ENCODE results near the gene HEATR1. TPM values are rescaled to one million over a fixed set of nuclear protein-coding genes. Genes with fewer than 3 reads are reported as not detected.

Gene HEATR1
- 36.4 and 43.3 TPM in 2 replicates for total RNA-seq

GRCh38 chr1:236603991-236604904 is at the start of gene HEATR1:
HEATR1 (minus strand) TSS chr1:236604516; CDS start chr1:236604095, 421 bp downstream.

GRCh38 chr1:236523704-236524141 is 80.6 kb downstream of the HEATR1 start, which contains the start of gene LGALS8:
LGALS8 (plus strand) TSS chr1:236523982; CDS start chr1:236526071, 2,089 bp downstream.

Other genes starting within 250 kb of the HEATR1 start
- under 0.01 TPM in 1 of 2 replicates, not detected in the other for gene EDARADD, start 210.2 kb downstream of the HEATR1 start, total RNA-seq
- gene LGALS8, start 80.5 kb downstream of the HEATR1 start, total RNA-seq, result 46.1 and 137 TPM in 2 replicates
- 0.32 TPM in 1 of 2 replicates, not detected in the other for gene ACTN2, start 82.0 kb upstream of the HEATR1 start, total RNA-seq
- 29.9 and 36.2 TPM in 2 replicates for gene MTR, start 190.8 kb upstream of the HEATR1 start, total RNA-seq

Data from epithelial cell of umbilical artery (primary cell).